NCI-H510A treated with DMSO at 0.1 percent for 48 hours (cell line): ENCODE measurements around the gene ARHGDIB.

Source experiments
- DNase-seq: peaks from one replicate; lab custom pipeline; 2025; lab: John Stamatoyannopoulos, UW

ARHGDIB gene

DNA sequence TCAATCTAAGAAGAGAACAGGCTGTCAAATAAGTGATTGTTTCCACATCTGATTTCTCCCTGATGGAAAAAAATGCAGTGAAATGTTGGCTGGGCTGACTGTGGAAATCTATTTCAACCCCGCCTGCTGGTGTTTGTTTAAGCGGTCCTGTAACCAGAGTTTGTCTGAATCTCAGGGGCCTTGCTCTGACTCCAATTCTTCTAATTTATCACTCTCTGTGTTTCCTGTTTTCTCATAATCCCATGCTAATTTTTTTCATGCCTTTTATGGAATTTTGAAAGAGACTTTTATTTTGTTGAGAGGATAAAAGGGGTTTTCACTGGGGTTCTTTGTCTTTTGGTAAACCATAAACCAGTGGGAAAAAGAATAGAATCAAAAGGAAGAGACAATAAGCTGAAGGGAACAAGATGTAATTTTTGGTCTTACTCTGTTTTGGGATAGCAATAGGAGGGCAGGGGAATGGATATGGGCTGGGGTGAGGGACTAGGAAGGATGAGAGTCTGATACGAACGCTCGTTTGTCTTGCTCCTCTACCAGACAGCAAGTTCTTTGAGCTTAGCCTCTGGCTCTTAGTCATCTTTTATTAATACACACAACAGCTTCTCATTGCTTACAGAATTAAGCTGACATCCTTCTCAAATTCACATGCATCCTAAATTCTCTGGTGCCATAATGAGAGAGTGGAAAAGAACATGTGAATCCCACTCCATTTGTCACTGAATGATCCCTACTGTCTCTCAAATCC, 67.7 kb downstream of the ARHGDIB start:
- no peak for DNase-seq

- DNase-seq = no peak
Measured at GRCh38 chr12:14892726-14893505, 68.5 kb downstream of the ARHGDIB start.
